KMS-11 (cell line): ENCODE data around the gene BCL2A1.

Source experiments
- H2AFZ ChIP-seq: fragments of 200-600 bp; sonication (generic); 2 replicates; pipeline ENCODE4 v1.6.1; 2016; ENCODE audit warnings: antibody characterized with exemption, mixed run types, low read depth
- H3K27ac ChIP-seq: fragments of 200-600 bp; sonication (generic); 2 replicates; pipeline ENCODE4 v1.6.1; 2016; ENCODE audit warnings: mild to moderate bottlenecking, mixed run types
- H3K27me3 ChIP-seq: fragments of 200-600 bp; sonication (generic); 2 replicates; pipeline ENCODE4 v1.6.1; 2017; ENCODE audit warnings: mild to moderate bottlenecking, low read depth, mixed run types, moderate library complexity; ENCODE audit not compliant: insufficient read depth
- H3K36me3 ChIP-seq: fragments of 200-600 bp; sonication (generic); 2 replicates; pipeline ENCODE4 v1.6.1; 2017; ENCODE audit warnings: mild to moderate bottlenecking, mixed run types; ENCODE audit not compliant: insufficient read depth
- H3K4me1 ChIP-seq: fragments of 200-600 bp; sonication (generic); 2 replicates; pipeline ENCODE4 v1.6.1; 2016; ENCODE audit warnings: mild to moderate bottlenecking, low read depth, mixed run types; ENCODE audit not compliant: poor library complexity, severe bottlenecking
- H3K4me2 ChIP-seq: fragments of 200-600 bp; sonication (generic); 2 replicates; pipeline ENCODE4 v1.7.0; 2016; ENCODE audit warnings: mild to moderate bottlenecking, mixed run types
- H3K4me3 ChIP-seq: fragments of 200-600 bp; sonication (generic); IDR thresholded peaks from 2 replicates; pipeline ENCODE4 v1.6.1; 2017; ENCODE audit warnings: low read depth, low read length, mixed read lengths; ENCODE audit not compliant: insufficient read depth
- H3K79me2 ChIP-seq: fragments of 200-600 bp; sonication (generic); 2 replicates; pipeline ENCODE4 v1.6.1; 2016; ENCODE audit warnings: low read depth, mixed run types; ENCODE audit not compliant: insufficient read depth
- H3K9ac ChIP-seq: fragments of 200-600 bp; sonication (generic); 2 replicates; pipeline ENCODE4 v1.6.1; 2016; ENCODE audit warnings: mild to moderate bottlenecking, mixed run types
- H4K20me1 ChIP-seq: fragments of 200-600 bp; sonication (generic); 2 replicates; pipeline ENCODE4 v1.6.1; 2016; ENCODE audit warnings: mild to moderate bottlenecking, mixed run types; ENCODE audit not compliant: insufficient read depth
- TF ChIP-seq, protein P1 (sequence below): fragments of 200-600 bp; sonication (generic); conservative IDR thresholded peaks from 2 replicates; pipeline ENCODE4 v1.6.1; 2017; ENCODE audit warnings: low read depth, mild to moderate bottlenecking, antibody characterized with exemption, low read length, moderate library complexity, mixed read lengths

Gene BCL2A1

DNA sequence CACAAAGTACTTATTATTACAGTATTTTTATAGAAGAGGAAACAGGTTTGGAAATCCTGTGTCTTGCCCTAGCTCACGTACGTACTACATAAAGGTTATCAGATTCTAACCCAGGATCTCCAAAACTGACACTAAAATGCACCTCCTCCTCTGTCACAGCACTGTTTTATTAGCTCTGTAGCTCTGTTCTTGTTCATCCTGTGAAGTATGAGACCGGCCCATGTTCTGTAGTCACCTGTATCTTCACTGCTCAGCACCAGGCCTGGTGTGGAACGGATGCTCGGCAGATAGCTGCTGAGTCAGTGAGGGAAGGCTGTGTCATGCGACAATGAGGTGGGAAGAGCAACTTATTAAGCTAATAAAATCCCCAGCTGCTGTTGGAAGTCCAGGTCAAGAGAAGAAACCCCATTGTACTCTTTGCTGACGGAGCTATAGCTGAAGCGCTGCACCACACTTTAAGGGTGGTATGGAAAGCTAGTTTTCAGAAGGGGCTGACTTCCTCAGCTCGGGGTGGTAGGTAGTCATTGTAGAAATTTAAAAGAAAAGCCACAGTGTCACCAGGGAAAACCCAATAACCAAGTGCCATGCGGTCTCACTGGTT is 22.8 kb downstream of the BCL2A1 start:
- TF ChIP-seq, protein P1, sequence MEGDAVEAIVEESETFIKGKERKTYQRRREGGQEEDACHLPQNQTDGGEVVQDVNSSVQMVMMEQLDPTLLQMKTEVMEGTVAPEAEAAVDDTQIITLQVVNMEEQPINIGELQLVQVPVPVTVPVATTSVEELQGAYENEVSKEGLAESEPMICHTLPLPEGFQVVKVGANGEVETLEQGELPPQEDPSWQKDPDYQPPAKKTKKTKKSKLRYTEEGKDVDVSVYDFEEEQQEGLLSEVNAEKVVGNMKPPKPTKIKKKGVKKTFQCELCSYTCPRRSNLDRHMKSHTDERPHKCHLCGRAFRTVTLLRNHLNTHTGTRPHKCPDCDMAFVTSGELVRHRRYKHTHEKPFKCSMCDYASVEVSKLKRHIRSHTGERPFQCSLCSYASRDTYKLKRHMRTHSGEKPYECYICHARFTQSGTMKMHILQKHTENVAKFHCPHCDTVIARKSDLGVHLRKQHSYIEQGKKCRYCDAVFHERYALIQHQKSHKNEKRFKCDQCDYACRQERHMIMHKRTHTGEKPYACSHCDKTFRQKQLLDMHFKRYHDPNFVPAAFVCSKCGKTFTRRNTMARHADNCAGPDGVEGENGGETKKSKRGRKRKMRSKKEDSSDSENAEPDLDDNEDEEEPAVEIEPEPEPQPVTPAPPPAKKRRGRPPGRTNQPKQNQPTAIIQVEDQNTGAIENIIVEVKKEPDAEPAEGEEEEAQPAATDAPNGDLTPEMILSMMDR = no peak
- no peak overlapping the region for H3K27ac ChIP-seq
- H4K20me1 ChIP-seq = no peaks in the 10 kb centered on the region
- no peak overlapping the region for H3K4me3 ChIP-seq
- no peaks in the 10 kb centered on the region for H3K4me1 ChIP-seq
- H3K27me3 ChIP-seq = no peaks in the 10 kb centered on the region
- no peaks in the 10 kb centered on the region for H3K36me3 ChIP-seq
- H2AFZ ChIP-seq = no peak overlapping the region
- no peak overlapping the region for H3K4me2 ChIP-seq
- no peaks in the 10 kb centered on the region for H3K79me2 ChIP-seq
- H3K9ac ChIP-seq = no peak overlapping the region

DNA sequence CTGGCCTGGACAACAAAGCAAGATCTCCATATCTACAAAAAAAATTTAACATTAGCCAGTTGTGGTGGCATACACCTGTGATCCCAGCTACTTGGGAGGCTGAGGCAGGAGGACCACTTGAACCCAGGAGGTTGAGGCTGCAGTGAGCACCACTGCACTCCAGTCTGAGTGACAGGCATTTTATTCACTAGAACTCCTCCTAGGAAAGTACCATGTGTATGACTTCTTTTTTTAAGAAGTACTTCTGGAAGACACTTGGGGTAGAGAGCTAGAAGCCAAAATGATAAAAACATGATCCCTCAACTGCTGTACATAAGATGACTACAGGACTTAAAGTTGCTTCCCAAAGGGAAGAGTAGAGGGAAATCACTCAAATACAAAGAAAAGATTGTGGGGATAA is 24.0 kb downstream of the BCL2A1 start:
- no peak overlapping the region for H3K4me2 ChIP-seq
- no peak overlapping the region for H2AFZ ChIP-seq
- no peak overlapping the region for H3K4me3 ChIP-seq
- H3K9ac ChIP-seq = no peak overlapping the region
- H3K79me2 ChIP-seq = no peaks in the 10 kb centered on the region
- TF ChIP-seq, protein P1 = no peak
- no peaks in the 10 kb centered on the region for H4K20me1 ChIP-seq
- H3K27ac ChIP-seq = no peak overlapping the region
- H3K36me3 ChIP-seq = no peaks in the 10 kb centered on the region
- H3K4me1 ChIP-seq = no peaks in the 10 kb centered on the region
- H3K27me3 ChIP-seq = no peaks in the 10 kb centered on the region

DNA sequence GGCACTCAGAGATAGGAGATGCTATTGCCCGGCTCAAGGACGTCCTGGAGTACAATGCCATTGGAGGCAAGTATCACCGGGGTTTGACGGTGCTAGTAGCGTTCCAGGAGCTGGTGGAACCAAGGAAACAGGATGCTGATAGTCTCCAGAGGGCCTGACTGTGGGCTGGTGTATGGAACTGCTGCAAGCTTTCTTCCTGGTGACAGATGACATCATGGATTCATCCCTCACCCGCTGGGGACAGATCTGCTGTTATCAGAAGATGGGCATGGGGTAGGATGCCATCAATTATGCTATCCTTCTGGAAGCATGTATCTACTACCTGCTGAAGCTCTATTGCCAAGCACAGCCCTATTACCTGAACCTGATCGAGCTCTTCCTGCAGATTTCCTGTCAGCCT is 26.4 kb downstream of the BCL2A1 start:
- TF ChIP-seq, protein P1 = no peak
- Histone ChIP-seq H4K20me1 (no peaks in the 10 kb centered on the region), H2AFZ (no peak overlapping the region), H3K4me2 (no peak overlapping the region), H3K4me3 (no peak overlapping the region), H3K4me1 (no peaks in the 10 kb centered on the region), H3K27ac (no peak overlapping the region), H3K36me3 (no peaks in the 10 kb centered on the region), H3K79me2 (no peaks in the 10 kb centered on the region), H3K27me3 (no peaks in the 10 kb centered on the region), H3K9ac (no peak overlapping the region)

DNA sequence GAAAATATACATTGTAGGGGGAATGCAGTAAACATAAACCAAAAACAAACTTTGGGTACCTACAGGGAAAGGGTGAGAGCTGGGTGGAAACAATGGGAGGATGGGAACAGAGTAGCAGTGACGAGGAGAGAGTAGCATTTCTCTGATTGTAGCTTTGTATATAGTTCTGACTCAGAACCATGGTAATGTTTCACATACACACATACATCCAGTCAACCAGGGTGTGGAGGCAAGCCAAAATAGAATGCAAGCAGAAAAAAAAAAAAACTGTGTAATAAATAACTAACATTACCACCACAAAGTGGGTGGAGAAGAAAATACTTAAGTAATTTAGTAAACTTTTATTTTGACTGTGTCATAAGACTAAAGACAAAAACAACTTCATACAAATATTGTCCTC is 27.2 kb downstream of the BCL2A1 start:
- Histone ChIP-seq H3K27ac (no peak overlapping the region), H3K79me2 (no peaks in the 10 kb centered on the region), H3K36me3 (no peaks in the 10 kb centered on the region), H3K4me3 (no peak overlapping the region), H2AFZ (no peak overlapping the region), H3K4me2 (no peak overlapping the region), H4K20me1 (no peaks in the 10 kb centered on the region), H3K27me3 (no peaks in the 10 kb centered on the region), H3K4me1 (no peaks in the 10 kb centered on the region), H3K9ac (no peak overlapping the region)
- TF ChIP-seq, protein P1 = no peak
